Measurements from ENCODE around the gene LEMD2. TPM values are rescaled to one million over a fixed set of nuclear protein-coding genes. Genes with fewer than 3 reads are reported as not detected.

The LEMD2 gene
- total and polyA plus RNA-seq, 2 of the 4 experiments (the other 2 are of a cell fraction) = 26.5 to 43.6 TPM

- dilution Hi-C loops (cut with HindIII; ENCODE audit: low sequenced_read_pairs, unreplicated experiment) = no loop called here
- BruUV-seq (replicated peaks) = no TSS peak
- no peak overlapping the region for H2AFZ ChIP-seq (replicated peaks; ENCODE audit: low read length, poor library complexity)
These were observed 40.1 kb downstream of the LEMD2 start for GRCh38 chr6:33748841-33749240.

More at GRCh38 chr6:33748841-33749240, 40.1 kb downstream of the LEMD2 start:
- H3K4me2 ChIP-seq (ENCODE audit: low read depth, low read length) = no peak overlapping the region
- no peak overlapping the region for H2AK5ac ChIP-seq (ENCODE audit: low read depth, low read length)
- H4K5ac ChIP-seq (ENCODE audit: low read depth, low read length) = no peak overlapping the region
- no peak overlapping the region for H3K9ac ChIP-seq (ENCODE audit: low read depth, low read length)
- CTCF ChIA-PET = interaction anchor here (2.5 kb wide), 1 partner anchor 22 kb away, joined by 10 read pairs; no protein-coding TSS in a partner anchor
- H3K23ac ChIP-seq (ENCODE audit: low read depth, low read length) = no peak overlapping the region
- no peak overlapping the region for H3K56ac ChIP-seq (ENCODE audit: extremely low read depth, insufficient read depth, low read length)
- H3K27ac ChIP-seq (ENCODE audit: insufficient read depth, low read length) = no peak overlapping the region
- H4K8ac ChIP-seq (ENCODE audit: low read depth in 2 of 2, low read length in 2 of 2) = no peak overlapping the region
- H2BK20ac ChIP-seq (ENCODE audit: low read depth, low read length) = no peak overlapping the region
- no peak overlapping the region for H2BK15ac ChIP-seq (ENCODE audit: low read depth, low read length)
- peaks cover 10% of the 10 kb centered on the region for H3K9me1 ChIP-seq (ENCODE audit: insufficient read depth, low read length)
- TF ChIP-seq MAFK (IDR thresholded peaks at IDR 0.05; ENCODE audit: low read depth, low read length) (no peak), RFX5 (IDR thresholded peaks at IDR 0.05; ENCODE audit: low read depth, low read length) (no peak)
- intact Hi-C loops (cut with micrococcal nuclease) (no loop called here), in situ Hi-C loops (cut with MboI; ENCODE audit: low sequenced_read_pairs) (no loop called here)
- POLR2A ChIA-PET (ENCODE audit: unreplicated experiment) = no interaction called here
- H3K18ac ChIP-seq (ENCODE audit: low read depth, low read length) = no peak overlapping the region
- no peak overlapping the region for H2BK5ac ChIP-seq (ENCODE audit: low read depth, low read length, poor library complexity, severe bottlenecking)
- H3K14ac ChIP-seq (replicated peaks; ENCODE audit: low read depth, low read length) = no peak overlapping the region
- H3K4me1 ChIP-seq (ENCODE audit: control insufficient read depth, insufficient read depth, low read length) = peaks cover 42% of the 10 kb centered on the region
- ATAC-seq (ENCODE audit: low read depth) (no peak), DNase-seq (no peak)
- H2BK120ac ChIP-seq (ENCODE audit: low read depth, low read length) = no peak overlapping the region
- no peak overlapping the region for H3K4ac ChIP-seq (ENCODE audit: low read depth, low read length)
- peaks cover 3% of the 10 kb centered on the region; the same call in 1 of the 2 replicates for H4K20me1 ChIP-seq (ENCODE audit: insufficient read depth, low read length)
- no peak overlapping the region for H3K4me3 ChIP-seq (ENCODE audit: insufficient read depth, low read depth, low read length)
- H3K79me1 ChIP-seq (ENCODE audit: low read depth in 1 of 2, low read length in 2 of 2) = no peaks in the 10 kb centered on the region; a peak in 1 of 4 replicates
- H3K36me3 ChIP-seq (ENCODE audit: control insufficient read depth, insufficient read depth, low read length) = no peaks in the 10 kb centered on the region
- no peak overlapping the region for H4K91ac ChIP-seq (ENCODE audit: insufficient read depth, low read depth, low read length)
- no CpG with 5 or more reads among the region's 4 CpGs for WGBS, 2 experiments (ENCODE audit: extremely low coverage in 2 of 2, insufficient read length in 1 of 2)
- no peaks in the 10 kb centered on the region for H3K27me3 ChIP-seq (ENCODE audit: control insufficient read depth, insufficient read depth, low read length)
- H3K9me3 ChIP-seq (ENCODE audit: control insufficient read depth, insufficient read depth, low read length) = no peaks in the 10 kb centered on the region
- peak overlapping the region; percentile 9 for H2AK9ac ChIP-seq (replicated peaks; ENCODE audit: low read depth, low read length, poor library complexity)
